Mammary epithelial cell (primary cell): ENCODE measurements around the gene CSMD2.

Experiments used
- CTCF ChIP-seq, 2 donors: IDR thresholded peaks in 1 of 2; conservative IDR thresholded peaks in 1 of 2; 2 replicates each; pipeline ENCODE4 v1.5.1; 2011 to 2012; ENCODE audit warnings: inconsistent platforms in 2 of 2, low read length in 2 of 2, mild to moderate bottlenecking in 2 of 2, control low read depth in 1 of 2, low read depth in 1 of 2; ENCODE audit not compliant: insufficient read depth in 1 of 2; ENCODE audit errors: extremely low read depth in 1 of 2
- EZH2 ChIP-seq: IDR thresholded peaks from 2 replicates; pipeline ENCODE4 v1.6.1; 2012; ENCODE audit warnings: low read length, inconsistent platforms, borderline replicate concordance

- TF ChIP-seq CTCF (conservative IDR thresholded peaks at IDR 0.05 in 1 of 2, IDR thresholded peaks at IDR 0.05 in 1 of 2; ENCODE audit: extremely low read depth in 1 of 2, insufficient read depth in 1 of 2, low read depth in 1 of 2, low read length in 2 of 2) (no peak), EZH2 (no peak)
These were observed 528.8 kb downstream of the CSMD2 start for GRCh38 chr1:33636209-33636608.
